Ovary (tissue), 3 donors: Measurements from ENCODE around the gene LRP1B.

Experiments
- EP300 ChIP-seq: sonication (generic); formaldehyde crosslinking; IDR thresholded peaks from one replicate; pipeline ENCODE4 v1.6.1; 2017; ENCODE audit warnings: antibody characterized with exemption
- TF ChIP-seq, protein P1 (sequence below), 3 donors: fragments of 450-650 bp in 2 of 3; fragments of 200-600 bp in 1 of 3; IDR thresholded peaks; one replicate each; pipeline versions ENCODE4 v1.5.1 to v1.8.0; 2016 to 2022; ENCODE audit warnings: antibody characterized with exemption in 3 of 3, mild to moderate bottlenecking in 1 of 3
- donor health status: DM: no; HTN: no; CAD: no.

- TF ChIP-seq, protein P1, sequence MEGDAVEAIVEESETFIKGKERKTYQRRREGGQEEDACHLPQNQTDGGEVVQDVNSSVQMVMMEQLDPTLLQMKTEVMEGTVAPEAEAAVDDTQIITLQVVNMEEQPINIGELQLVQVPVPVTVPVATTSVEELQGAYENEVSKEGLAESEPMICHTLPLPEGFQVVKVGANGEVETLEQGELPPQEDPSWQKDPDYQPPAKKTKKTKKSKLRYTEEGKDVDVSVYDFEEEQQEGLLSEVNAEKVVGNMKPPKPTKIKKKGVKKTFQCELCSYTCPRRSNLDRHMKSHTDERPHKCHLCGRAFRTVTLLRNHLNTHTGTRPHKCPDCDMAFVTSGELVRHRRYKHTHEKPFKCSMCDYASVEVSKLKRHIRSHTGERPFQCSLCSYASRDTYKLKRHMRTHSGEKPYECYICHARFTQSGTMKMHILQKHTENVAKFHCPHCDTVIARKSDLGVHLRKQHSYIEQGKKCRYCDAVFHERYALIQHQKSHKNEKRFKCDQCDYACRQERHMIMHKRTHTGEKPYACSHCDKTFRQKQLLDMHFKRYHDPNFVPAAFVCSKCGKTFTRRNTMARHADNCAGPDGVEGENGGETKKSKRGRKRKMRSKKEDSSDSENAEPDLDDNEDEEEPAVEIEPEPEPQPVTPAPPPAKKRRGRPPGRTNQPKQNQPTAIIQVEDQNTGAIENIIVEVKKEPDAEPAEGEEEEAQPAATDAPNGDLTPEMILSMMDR (IDR thresholded peaks at IDR 0.05) = no peak
- TF ChIP-seq EP300 = no peak
Observed at GRCh38 chr2:140256080-140256479, 1874.7 kb downstream of the LRP1B start.
